MCF 10A (cell line): ENCODE results near the gene UGT2A2. TPM values are rescaled to one million over a fixed set of nuclear protein-coding genes. Genes with fewer than 3 reads are reported as not detected.

Experiments
- BruUV-seq: library from RNA; stranded (reverse); fragments of 400-500 nt; replicated peaks from 2 replicates; lab custom pipeline; 2021; lab: Mats Ljungman, UMichigan
- CTCF ChIA-PET: fragments of 300-600 bp; sonication (Branson Sonifier 250); formaldehyde crosslinking; extraction: SDS; loops from one replicate; lab custom pipeline; 2021; ENCODE audit warnings: antibody characterized with exemption, inconsistent platforms; lab: Yijun Ruan, JAX
- POLR2A ChIA-PET: fragments of 300-600, 350-650 bp; sonication (Branson Sonifier 250); formaldehyde crosslinking; extraction: SDS; loops from one replicate; lab custom pipeline; 2020; ENCODE audit warnings: antibody characterized with exemption, inconsistent platforms; lab: Yijun Ruan, JAX
- DNase-seq: peaks from one replicate; pipeline ENCODE4 v3.0.0-alpha.2; 2018; ENCODE audit not compliant: unreplicated experiment
- H3K27ac Mint-ChIP-seq: one replicate; pipeline ENCODE4 v1.8.0; 2022; ENCODE audit warnings: mild to moderate bottlenecking, low read depth, mixed read lengths; ENCODE audit not compliant: unreplicated experiment
- H3K27me3 Mint-ChIP-seq: one replicate; pipeline ENCODE4 v1.8.0; 2022; ENCODE audit warnings: mixed read lengths; ENCODE audit not compliant: insufficient read depth, unreplicated experiment
- H3K36me3 Mint-ChIP-seq: one replicate; pipeline ENCODE4 v1.8.0; 2022; ENCODE audit warnings: mild to moderate bottlenecking, moderate library complexity, mixed read lengths; ENCODE audit not compliant: insufficient read depth, unreplicated experiment
- H3K4me1 Mint-ChIP-seq: one replicate; pipeline ENCODE4 v1.8.0; 2022; ENCODE audit warnings: mixed read lengths; ENCODE audit not compliant: insufficient read depth, unreplicated experiment
- H3K4me3 Mint-ChIP-seq: one replicate; pipeline ENCODE4 v1.8.0; 2022; ENCODE audit warnings: mild to moderate bottlenecking, moderate library complexity, mixed read lengths; ENCODE audit not compliant: unreplicated experiment
- H3K9me3 Mint-ChIP-seq: one replicate; pipeline ENCODE4 v1.8.0; 2022; ENCODE audit warnings: mixed read lengths; ENCODE audit not compliant: unreplicated experiment
- CTCF ChIP-seq: fragments of 200-600 bp; IDR thresholded peaks from one replicate; pipeline ENCODE4 v1.8.0; 2022; ENCODE audit warnings: antibody characterized with exemption, mild to moderate bottlenecking; ENCODE audit not compliant: unreplicated experiment
- intact Hi-C: fragments of 100-400 bp; cut with micrococcal nuclease; formaldehyde crosslinking; loops from 2 replicates; pipeline ENCODE4 v1.14.1; 2022
- total RNA-seq: library from RNA; stranded (reverse); gene quantifications from 2 replicates; pipeline ENCODE4 v1.2.3, GENCODE V29; 2022

The UGT2A2 gene
- total RNA-seq, 1 experiment from 2014 or later, result not detected

- no peaks in the 10 kb centered on the region for H3K9me3 Mint-ChIP-seq
- TF ChIP-seq CTCF, result no peak
These were observed 45.1 kb downstream of the UGT2A2 start for GRCh38 chr4:69594382-69594781.

DNA sequence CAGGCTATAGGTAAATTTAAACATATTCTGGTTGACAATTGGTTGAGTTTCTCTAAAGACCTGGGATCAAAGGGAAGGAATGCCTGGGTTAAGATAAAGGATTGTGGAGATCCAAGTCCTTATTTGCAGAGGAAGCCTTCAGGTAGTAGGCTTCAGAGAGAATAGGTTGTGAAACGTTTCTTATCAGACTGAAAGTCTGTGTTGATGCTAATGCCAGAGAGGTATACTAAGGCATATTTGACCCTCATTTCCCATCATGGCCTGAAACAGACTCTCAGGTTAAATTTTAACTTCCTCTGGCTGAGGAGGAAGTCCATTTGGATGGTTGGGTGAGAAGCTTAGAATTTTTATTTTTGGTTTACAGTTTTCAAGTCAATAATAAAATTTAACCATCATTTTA is 48.1 kb downstream of the UGT2A2 start:
- POLR2A ChIA-PET, result no interaction called here
- Mint-ChIP-seq H3K4me3 (no peak overlapping the region), H3K9me3 (no peaks in the 10 kb centered on the region), H3K4me1 (no peaks in the 10 kb centered on the region), H3K27me3 (peaks cover 82% of the 10 kb centered on the region), H3K36me3 (no peaks in the 10 kb centered on the region), H3K27ac (no peak overlapping the region)
- no peak for TF ChIP-seq CTCF
- DNase-seq, result no peak
- intact Hi-C loops, result no loop called here
- no TSS peak for BruUV-seq
- CTCF ChIA-PET, result no interaction called here

More at GRCh38 chr4:69594382-69594781, 45.1 kb downstream of the UGT2A2 start:
- DNase-seq, result no peak
- H3K4me3 Mint-ChIP-seq, result no peak overlapping the region
- ChIA-PET CTCF (no interaction called here), POLR2A (no interaction called here)
- intact Hi-C loops, result no loop called here
- no peaks in the 10 kb centered on the region for H3K36me3 Mint-ChIP-seq
- no peak overlapping the region for H3K27ac Mint-ChIP-seq
- H3K27me3 Mint-ChIP-seq, result peaks cover 77% of the 10 kb centered on the region
- H3K4me1 Mint-ChIP-seq, result no peaks in the 10 kb centered on the region
- BruUV-seq, result no TSS peak

DNA sequence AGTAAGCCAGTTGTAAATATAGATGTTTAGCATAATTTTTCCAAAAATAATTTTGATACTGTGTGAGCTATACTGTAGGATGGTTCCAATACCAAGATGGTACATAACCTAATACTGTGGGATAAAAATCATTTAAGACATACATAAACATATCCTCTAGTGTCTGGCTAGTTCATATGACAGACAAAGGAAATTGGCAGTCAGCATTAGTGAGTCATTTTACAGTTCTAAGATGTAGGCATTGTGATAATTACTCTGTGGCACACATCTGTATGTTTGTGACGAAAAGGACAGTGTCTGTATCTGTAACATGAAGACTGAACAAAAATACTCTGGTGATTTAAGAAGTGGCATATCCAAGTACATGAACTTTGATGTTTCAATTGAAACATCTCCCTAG is 49.6 kb downstream of the UGT2A2 start:
- TF ChIP-seq CTCF, result no peak
- Mint-ChIP-seq H3K4me3 (no peak overlapping the region), H3K36me3 (no peaks in the 10 kb centered on the region), H3K9me3 (no peaks in the 10 kb centered on the region), H3K4me1 (no peaks in the 10 kb centered on the region), H3K27me3 (peaks cover 83% of the 10 kb centered on the region), H3K27ac (no peak overlapping the region)
- intact Hi-C loops, result no loop called here
- no TSS peak for BruUV-seq
- peak; percentile 19 for DNase-seq
- ChIA-PET CTCF (interaction anchor here (1.0 kb wide), 1 partner anchor 223 kb away, joined by 4 read pairs; no protein-coding TSS in a partner anchor), POLR2A (no interaction called here)

- ChIA-PET CTCF (interaction anchor here (0.9 kb wide), 1 partner anchor 266 kb away, joined by 5 read pairs; no protein-coding TSS in a partner anchor), POLR2A (no interaction called here)
- BruUV-seq, result no TSS peak
- no peak overlapping the region for H3K4me3 Mint-ChIP-seq
- no peak for TF ChIP-seq CTCF
- DNase-seq, result no peak
- H3K36me3 Mint-ChIP-seq, result no peaks in the 10 kb centered on the region
- H3K9me3 Mint-ChIP-seq, result no peaks in the 10 kb centered on the region
- intact Hi-C loops, result no loop called here
- H3K4me1 Mint-ChIP-seq, result no peaks in the 10 kb centered on the region
- peaks cover 87% of the 10 kb centered on the region for H3K27me3 Mint-ChIP-seq
- no peak overlapping the region for H3K27ac Mint-ChIP-seq
These were observed 55.3 kb downstream of the UGT2A2 start for GRCh38 chr4:69584135-69584534.
